GM23338 (cell line): Measurements from ENCODE around the gene MYO18B.

Experiments
- CREB1 ChIP-seq: fragments of 250-450 bp; sonication (Bioruptor Pico); IDR thresholded peaks from 2 replicates; pipeline ENCODE4 v1.5.0; 2020; ENCODE audit warnings: low read depth, mild to moderate bottlenecking, moderate library complexity
- CTCF ChIP-seq, 2 experiments: fragments of 200-600 bp in 1 of 2; sonication (generic) in 1 of 2; conservative IDR thresholded peaks; 2 replicates each; pipeline versions ENCODE4 v1.5.1 to v1.6.1; 2016 to 2017; ENCODE audit warnings: antibody characterized with exemption in 2 of 2, low read depth in 2 of 2, mild to moderate bottlenecking in 2 of 2, moderate library complexity in 1 of 2
- EZH2 ChIP-seq: fragments of 200-600 bp; sonication (generic); IDR thresholded peaks from one replicate; pipeline ENCODE4 v1.8.0; 2017; ENCODE audit warnings: antibody characterized with exemption, mild to moderate bottlenecking, low read depth; ENCODE audit not compliant: unreplicated experiment
- EZH2phosphoT487 ChIP-seq: fragments of 200-600 bp; sonication (generic); IDR thresholded peaks from one replicate; pipeline ENCODE4 v1.8.1; 2018; ENCODE audit warnings: antibody characterized with exemption; ENCODE audit not compliant: unreplicated experiment
- JUNB ChIP-seq: IDR thresholded peaks from one replicate; pipeline ENCODE4 v1.6.1; 2016; ENCODE audit warnings: antibody characterized with exemption; ENCODE audit not compliant: unreplicated experiment
- NANOG ChIP-seq: IDR thresholded peaks from 2 replicates; pipeline ENCODE4 v1.6.1; 2016; ENCODE audit warnings: antibody characterized with exemption, borderline replicate concordance
- POLR2AphosphoS5 ChIP-seq: IDR thresholded peaks from 2 replicates; pipeline ENCODE4 v1.6.1; 2016; ENCODE audit warnings: antibody characterized with exemption, low read depth
- STAT1 ChIP-seq: IDR thresholded peaks from one replicate; pipeline ENCODE4 v1.6.1; 2016; ENCODE audit warnings: antibody characterized with exemption; ENCODE audit not compliant: unreplicated experiment
- ZNF114 ChIP-seq: fragments of 250-450 bp; sonication (Bioruptor Pico); IDR thresholded peaks from 2 replicates; pipeline ENCODE4 v1.5.0; 2020; ENCODE audit warnings: mild to moderate bottlenecking, moderate library complexity
- ZNF331 ChIP-seq: fragments of 250-450 bp; sonication (Bioruptor Pico); IDR thresholded peaks from 2 replicates; pipeline ENCODE4 v1.5.0; 2020; ENCODE audit warnings: low read depth, mild to moderate bottlenecking, moderate library complexity
- TF ChIP-seq, protein P1 (sequence below): IDR thresholded peaks from one replicate; pipeline ENCODE4 v1.6.1; 2018; ENCODE audit warnings: antibody characterized with exemption; ENCODE audit not compliant: unreplicated experiment
- TF ChIP-seq, protein P2 (sequence below): IDR thresholded peaks from 2 replicates; pipeline ENCODE4 v1.6.1; 2016; ENCODE audit warnings: antibody characterized with exemption
- TF ChIP-seq, protein P3 (sequence below): fragments of 250-450 bp; sonication (Bioruptor Pico); IDR thresholded peaks from 2 replicates; pipeline ENCODE4 v1.5.0; 2020; ENCODE audit warnings: mild to moderate bottlenecking, moderate library complexity

DNA sequence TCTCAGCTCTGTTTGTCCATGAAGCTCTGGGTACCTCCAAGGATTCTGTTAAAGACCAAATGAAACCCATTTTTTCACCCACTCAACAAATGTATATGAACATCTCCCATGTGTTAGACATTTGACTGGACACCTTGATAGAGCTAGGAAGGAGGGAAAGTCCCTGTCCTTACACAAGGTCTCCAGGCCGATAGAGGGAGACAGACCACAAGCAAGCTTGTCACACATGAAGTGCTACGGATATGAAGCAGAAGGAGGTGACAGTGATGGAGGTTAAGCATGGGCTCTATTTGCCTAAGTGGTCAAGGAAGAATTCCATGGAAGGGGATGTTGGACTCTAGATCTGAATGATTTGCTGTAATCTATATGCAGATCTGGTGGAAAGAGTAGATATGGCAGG is 138.5 kb downstream of the MYO18B start:
- TF ChIP-seq CTCF (conservative IDR thresholded peaks at IDR 0.05; ENCODE audit: low read depth in 2 of 2) (peak; percentile 34 to 66; a peak in 3 of 4 replicates), EZH2 (no peak), POLR2AphosphoS5 (no peak), EZH2phosphoT487 (no peak), CREB1 (CRISPR knock-in tag) (no peak), STAT1 (no peak), JUNB (no peak), NANOG (no peak), ZNF331 (CRISPR knock-in tag) (no peak), ZNF114 (CRISPR knock-in tag) (no peak)
- TF ChIP-seq, protein P1, sequence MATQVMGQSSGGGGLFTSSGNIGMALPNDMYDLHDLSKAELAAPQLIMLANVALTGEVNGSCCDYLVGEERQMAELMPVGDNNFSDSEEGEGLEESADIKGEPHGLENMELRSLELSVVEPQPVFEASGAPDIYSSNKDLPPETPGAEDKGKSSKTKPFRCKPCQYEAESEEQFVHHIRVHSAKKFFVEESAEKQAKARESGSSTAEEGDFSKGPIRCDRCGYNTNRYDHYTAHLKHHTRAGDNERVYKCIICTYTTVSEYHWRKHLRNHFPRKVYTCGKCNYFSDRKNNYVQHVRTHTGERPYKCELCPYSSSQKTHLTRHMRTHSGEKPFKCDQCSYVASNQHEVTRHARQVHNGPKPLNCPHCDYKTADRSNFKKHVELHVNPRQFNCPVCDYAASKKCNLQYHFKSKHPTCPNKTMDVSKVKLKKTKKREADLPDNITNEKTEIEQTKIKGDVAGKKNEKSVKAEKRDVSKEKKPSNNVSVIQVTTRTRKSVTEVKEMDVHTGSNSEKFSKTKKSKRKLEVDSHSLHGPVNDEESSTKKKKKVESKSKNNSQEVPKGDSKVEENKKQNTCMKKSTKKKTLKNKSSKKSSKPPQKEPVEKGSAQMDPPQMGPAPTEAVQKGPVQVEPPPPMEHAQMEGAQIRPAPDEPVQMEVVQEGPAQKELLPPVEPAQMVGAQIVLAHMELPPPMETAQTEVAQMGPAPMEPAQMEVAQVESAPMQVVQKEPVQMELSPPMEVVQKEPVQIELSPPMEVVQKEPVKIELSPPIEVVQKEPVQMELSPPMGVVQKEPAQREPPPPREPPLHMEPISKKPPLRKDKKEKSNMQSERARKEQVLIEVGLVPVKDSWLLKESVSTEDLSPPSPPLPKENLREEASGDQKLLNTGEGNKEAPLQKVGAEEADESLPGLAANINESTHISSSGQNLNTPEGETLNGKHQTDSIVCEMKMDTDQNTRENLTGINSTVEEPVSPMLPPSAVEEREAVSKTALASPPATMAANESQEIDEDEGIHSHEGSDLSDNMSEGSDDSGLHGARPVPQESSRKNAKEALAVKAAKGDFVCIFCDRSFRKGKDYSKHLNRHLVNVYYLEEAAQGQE: no peak
- TF ChIP-seq, protein P2, sequence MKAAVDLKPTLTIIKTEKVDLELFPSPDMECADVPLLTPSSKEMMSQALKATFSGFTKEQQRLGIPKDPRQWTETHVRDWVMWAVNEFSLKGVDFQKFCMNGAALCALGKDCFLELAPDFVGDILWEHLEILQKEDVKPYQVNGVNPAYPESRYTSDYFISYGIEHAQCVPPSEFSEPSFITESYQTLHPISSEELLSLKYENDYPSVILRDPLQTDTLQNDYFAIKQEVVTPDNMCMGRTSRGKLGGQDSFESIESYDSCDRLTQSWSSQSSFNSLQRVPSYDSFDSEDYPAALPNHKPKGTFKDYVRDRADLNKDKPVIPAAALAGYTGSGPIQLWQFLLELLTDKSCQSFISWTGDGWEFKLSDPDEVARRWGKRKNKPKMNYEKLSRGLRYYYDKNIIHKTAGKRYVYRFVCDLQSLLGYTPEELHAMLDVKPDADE: no peak
- TF ChIP-seq, protein P3, sequence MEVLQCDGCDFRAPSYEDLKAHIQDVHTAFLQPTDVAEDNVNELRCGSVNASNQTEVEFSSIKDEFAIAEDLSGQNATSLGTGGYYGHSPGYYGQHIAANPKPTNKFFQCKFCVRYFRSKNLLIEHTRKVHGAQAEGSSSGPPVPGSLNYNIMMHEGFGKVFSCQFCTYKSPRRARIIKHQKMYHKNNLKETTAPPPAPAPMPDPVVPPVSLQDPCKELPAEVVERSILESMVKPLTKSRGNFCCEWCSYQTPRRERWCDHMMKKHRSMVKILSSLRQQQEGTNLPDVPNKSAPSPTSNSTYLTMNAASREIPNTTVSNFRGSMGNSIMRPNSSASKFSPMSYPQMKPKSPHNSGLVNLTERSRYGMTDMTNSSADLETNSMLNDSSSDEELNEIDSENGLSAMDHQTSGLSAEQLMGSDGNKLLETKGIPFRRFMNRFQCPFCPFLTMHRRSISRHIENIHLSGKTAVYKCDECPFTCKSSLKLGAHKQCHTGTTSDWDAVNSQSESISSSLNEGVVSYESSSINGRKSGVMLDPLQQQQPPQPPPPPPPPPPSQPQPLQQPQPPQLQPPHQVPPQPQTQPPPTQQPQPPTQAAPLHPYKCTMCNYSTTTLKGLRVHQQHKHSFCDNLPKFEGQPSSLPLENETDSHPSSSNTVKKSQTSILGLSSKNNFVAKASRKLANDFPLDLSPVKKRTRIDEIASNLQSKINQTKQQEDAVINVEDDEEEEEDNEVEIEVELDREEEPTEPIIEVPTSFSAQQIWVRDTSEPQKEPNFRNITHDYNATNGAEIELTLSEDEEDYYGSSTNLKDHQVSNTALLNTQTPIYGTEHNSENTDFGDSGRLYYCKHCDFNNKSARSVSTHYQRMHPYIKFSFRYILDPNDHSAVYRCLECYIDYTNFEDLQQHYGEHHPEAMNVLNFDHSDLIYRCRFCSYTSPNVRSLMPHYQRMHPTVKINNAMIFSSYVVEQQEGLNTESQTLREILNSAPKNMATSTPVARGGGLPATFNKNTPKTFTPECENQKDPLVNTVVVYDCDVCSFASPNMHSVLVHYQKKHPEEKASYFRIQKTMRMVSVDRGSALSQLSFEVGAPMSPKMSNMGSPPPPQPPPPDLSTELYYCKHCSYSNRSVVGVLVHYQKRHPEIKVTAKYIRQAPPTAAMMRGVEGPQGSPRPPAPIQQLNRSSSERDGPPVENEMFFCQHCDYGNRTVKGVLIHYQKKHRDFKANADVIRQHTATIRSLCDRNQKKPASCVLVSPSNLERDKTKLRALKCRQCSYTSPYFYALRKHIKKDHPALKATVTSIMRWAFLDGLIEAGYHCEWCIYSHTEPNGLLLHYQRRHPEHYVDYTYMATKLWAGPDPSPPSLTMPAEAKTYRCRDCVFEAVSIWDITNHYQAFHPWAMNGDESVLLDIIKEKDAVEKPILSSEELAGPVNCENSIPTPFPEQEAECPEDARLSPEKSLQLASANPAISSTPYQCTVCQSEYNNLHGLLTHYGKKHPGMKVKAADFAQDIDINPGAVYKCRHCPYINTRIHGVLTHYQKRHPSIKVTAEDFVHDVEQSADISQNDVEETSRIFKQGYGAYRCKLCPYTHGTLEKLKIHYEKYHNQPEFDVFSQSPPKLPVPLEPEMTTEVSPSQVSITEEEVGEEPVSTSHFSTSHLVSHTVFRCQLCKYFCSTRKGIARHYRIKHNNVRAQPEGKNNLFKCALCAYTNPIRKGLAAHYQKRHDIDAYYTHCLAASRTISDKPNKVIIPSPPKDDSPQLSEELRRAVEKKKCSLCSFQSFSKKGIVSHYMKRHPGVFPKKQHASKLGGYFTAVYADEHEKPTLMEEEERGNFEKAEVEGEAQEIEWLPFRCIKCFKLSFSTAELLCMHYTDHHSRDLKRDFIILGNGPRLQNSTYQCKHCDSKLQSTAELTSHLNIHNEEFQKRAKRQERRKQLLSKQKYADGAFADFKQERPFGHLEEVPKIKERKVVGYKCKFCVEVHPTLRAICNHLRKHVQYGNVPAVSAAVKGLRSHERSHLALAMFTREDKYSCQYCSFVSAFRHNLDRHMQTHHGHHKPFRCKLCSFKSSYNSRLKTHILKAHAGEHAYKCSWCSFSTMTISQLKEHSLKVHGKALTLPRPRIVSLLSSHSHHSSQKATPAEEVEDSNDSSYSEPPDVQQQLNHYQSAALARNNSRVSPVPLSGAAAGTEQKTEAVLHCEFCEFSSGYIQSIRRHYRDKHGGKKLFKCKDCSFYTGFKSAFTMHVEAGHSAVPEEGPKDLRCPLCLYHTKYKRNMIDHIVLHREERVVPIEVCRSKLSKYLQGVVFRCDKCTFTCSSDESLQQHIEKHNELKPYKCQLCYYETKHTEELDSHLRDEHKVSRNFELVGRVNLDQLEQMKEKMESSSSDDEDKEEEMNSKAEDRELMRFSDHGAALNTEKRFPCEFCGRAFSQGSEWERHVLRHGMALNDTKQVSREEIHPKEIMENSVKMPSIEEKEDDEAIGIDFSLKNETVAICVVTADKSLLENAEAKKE: no peak
